Measurements from ENCODE around the gene GOLGA8M.
"Not testable (repeated sequence)": the region's sequence is repeated elsewhere in the genome, so short reads cannot be mapped to it uniquely, and the experiment has no call there.

The GOLGA8M gene

DNA sequence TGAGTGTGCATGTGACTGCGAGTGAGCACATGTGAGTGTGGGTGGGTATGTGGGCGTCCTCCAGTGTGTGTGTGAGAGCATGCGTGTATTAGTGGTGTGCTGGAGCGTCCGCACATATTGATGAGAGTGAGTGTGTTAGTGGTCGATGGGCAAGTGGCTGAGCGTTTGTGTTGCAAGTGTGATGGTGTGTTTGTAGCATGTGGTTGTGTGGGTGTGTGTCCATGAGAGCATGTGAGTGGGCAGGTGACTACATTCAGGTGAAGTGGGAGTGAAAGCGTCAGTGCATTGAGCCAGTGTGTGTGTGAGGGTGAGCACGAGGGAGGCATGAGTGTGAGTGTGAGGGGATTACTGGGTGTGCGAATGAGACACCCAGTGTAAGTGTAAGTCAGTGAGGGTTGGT, 59.7 kb downstream of the GOLGA8M start:
- H3K9me2 ChIP-seq (replicated peaks; ENCODE audit: insufficient read depth, low read length); H3K4me2 ChIP-seq (ENCODE audit: low read depth, low read length); H3K9me3 ChIP-seq (replicated peaks; ENCODE audit: insufficient read depth, low read length); H3K79me2 ChIP-seq (ENCODE audit: low read length); H3F3A ChIP-seq (ENCODE audit: insufficient read depth, low read length); H2AFZ ChIP-seq (ENCODE audit: low read length); H3K4me1 ChIP-seq (ENCODE audit: low read length); H3K27me3 ChIP-seq (replicated peaks; ENCODE audit: insufficient read depth, low read length); H3K9ac ChIP-seq (ENCODE audit: low read length); H3K36me3 ChIP-seq (replicated peaks; ENCODE audit: insufficient read depth, low read length); H4K20me1 ChIP-seq (ENCODE audit: insufficient read depth, low read length); H3K27ac ChIP-seq (ENCODE audit: low read length); H3K4me3 ChIP-seq (ENCODE audit: low read length): not testable (repeated sequence)
- peak; percentile 0 for DNase-seq
